Measurements from ENCODE around the gene OPA3. TPM values are rescaled to one million over a fixed set of nuclear protein-coding genes. Genes with fewer than 3 reads are reported as not detected.
"Not testable (repeated sequence)": the region's sequence is repeated elsewhere in the genome, so short reads cannot be mapped to it uniquely, and the experiment has no call there.

OPA3 gene
- total and polyA plus RNA-seq, 5 experiments from 2014 or later: 7.5 to 25.3 (median 10.6) TPM

DNA sequence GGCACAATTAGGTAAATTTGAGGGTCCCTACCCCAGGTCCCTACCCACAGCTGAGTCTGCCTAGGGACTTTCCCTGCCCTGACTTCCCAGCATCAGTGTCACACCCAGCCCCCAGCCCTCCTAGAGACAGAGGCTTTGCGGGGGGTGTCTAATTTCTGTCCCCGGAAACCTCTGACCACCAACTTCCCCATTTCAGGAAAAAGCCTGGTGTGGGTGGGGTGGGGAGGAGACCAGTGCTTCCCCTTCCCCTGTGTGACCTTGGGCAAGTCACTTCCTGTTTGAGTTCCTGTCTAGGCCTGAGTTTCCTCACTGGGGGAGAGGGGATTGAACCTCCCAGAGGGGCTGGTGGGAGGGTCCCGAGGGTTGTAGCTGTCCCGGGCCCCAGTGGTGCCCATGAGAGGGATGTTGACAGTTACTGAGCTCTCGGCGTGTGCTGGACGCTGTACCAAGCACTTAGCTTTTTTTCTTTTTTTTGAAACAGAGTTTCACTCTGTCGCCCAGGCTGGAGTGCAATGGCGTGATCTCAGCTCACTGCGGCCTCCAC lies 69.4 kb downstream of the OPA3 start:
- Mint-ChIP-seq H3K4me3 (peak overlapping the region in 8 of 10 donors; percentile 36 to 70 (median 59)), H3K9me3 (no peaks in the 10 kb centered on the region), H3K27me3 (no peaks in the 10 kb centered on the region), H3K27ac (peak overlapping the region; percentile 72 to 97 (median 88)), H3K4me1 (peaks cover 14 to 64% (median 60%) of the 10 kb centered on the region in 4 donors), H3K36me3 (peaks cover 0 to 52% (median 0%) of the 10 kb centered on the region in 3 donors)
- peak; percentile 46 to 57 for ATAC-seq
- POLR2A ChIA-PET: interaction anchor here (1.0 to 2.0 kb wide), 2 partner anchors 101 to 128 kb away, joined by 5 to 7 read pairs; no protein-coding TSS in a partner anchor
- peak in 1 of 10 donors; percentile 38 for DNase-seq

DNA sequence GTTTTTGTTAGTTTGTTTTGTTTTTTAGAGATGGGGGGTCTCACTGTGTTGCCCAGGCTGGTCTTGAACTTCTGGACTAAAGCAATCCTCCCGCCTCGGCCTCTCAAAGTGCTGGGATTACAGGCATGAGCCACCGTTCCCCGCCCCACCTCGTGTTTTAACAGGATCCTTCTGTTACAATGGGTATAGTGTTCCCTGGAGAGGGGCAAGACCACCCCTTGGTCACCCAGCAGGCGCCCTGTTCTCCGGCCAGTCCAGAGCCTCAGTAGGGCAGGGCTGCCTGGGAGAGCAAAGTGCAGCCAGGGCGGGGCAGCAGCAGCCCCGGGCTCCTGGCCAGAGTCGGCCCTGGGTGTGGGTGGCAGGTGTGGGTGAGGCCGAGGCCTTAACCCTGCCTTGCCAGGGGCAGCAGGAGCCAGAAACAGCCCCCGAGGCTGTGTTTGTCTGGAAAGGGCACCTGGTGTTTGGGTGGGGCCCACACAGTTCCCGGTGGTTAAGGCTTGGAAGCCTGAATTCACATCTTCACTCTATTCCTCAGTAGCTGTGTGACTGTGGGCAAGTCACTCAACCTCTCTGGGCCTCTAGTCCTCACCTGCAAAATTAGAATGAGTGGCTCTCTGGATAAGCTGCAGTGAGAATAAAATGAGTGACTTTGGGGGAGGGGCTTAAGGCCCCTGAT lies 70.1 kb downstream of the OPA3 start:
- H3K36me3 Mint-ChIP-seq: peaks cover 0 to 47% (median 0%) of the 10 kb centered on the region in 3 donors
- no peak for DNase-seq

DNA sequence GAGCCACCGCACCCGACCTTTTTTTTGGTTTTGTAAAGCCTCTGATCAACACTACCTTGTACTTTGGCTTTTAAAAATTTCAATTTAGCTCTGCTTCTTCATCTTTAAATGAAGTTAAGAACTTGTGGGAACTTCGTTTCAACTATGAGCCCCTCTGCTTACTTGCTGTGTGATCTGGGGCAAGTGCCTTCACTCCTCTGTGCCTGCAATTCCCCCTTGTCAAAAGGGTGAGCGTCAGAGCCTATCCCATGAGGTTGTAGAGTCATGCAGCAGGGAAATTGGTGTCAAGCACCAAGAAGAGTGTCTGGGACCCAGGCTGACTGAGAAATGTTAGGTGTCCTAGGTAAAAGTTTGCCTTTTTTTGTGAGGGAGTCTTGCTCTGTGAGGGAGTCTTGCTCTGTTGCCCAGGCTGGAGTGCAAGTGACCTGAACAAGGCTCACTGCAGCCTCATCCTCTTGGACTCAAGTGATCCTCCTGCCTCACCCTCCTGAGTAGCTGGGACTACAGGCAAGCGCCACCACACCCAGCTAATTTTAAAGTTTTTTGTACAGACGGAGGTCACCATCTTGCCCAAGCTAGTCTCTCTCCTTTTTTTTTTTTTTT lies 71.6 kb downstream of the OPA3 start:
- peaks cover 0 to 31% (median 0%) of the 10 kb centered on the region in 3 donors for H3K36me3 Mint-ChIP-seq
- H3K4me3 Mint-ChIP-seq: peak overlapping the region in 6 of 10 donors; percentile 1 to 86 (median 36)
- ATAC-seq: no peak
- DNase-seq: no peak
- POLR2A ChIA-PET: no interaction called here
- H3K27me3 Mint-ChIP-seq: no peaks in the 10 kb centered on the region
- no peaks in the 10 kb centered on the region for H3K9me3 Mint-ChIP-seq
- peaks cover 21 to 74% (median 73%) of the 10 kb centered on the region in 4 donors for H3K4me1 Mint-ChIP-seq
- peak overlapping the region; percentile 19 to 97 (median 86) for H3K27ac Mint-ChIP-seq

More for the DNA sequence above, 70.1 kb downstream of the OPA3 start:
- Mint-ChIP-seq H3K9me3 (no peaks in the 10 kb centered on the region), H3K4me1 (peaks cover 17 to 71% (median 66%) of the 10 kb centered on the region in 4 donors), H3K27ac (peak overlapping the region; percentile 85 to 97 (median 88)), H3K27me3 (no peaks in the 10 kb centered on the region), H3K4me3 (peak overlapping the region in 8 of 10 donors; percentile 36 to 86 (median 67))
- POLR2A ChIA-PET: interaction anchor here (2.0 kb wide), 1 partner anchor 128 kb away, joined by 7 read pairs; no protein-coding TSS in a partner anchor
- no peak for ATAC-seq

DNA sequence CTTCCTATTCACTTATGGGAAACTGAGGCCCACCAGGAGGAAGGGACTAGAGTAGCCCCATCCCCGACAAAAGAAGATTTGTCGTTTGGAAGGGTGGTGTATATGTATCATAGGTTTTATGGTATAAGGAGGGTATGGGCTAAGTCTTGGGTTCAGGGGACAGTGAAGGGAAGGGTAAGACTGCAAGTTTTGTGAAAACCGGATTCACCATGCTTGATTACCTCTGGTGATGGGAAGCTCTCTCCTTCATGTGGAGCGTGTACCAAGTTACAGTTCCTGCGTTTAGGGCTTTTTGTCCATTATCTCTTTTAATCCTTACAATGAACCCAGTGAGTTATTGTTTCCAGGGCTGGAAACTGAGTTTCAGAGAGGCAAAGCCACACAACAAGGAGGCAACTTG lies 73.5 kb downstream of the OPA3 start:
- Mint-ChIP-seq H3K27me3 (no peaks in the 10 kb centered on the region), H3K9me3 (no peaks in the 10 kb centered on the region), H3K36me3 (peaks cover 0 to 17% (median 0%) of the 10 kb centered on the region in 3 donors), H3K4me1 (peaks cover 21 to 71% (median 69%) of the 10 kb centered on the region in 4 donors), H3K27ac (peak overlapping the region; percentile 39 to 96 (median 86)), H3K4me3 (peak overlapping the region in 9 of 10 donors; percentile 22 to 97 (median 62))
- ATAC-seq: no peak
- DNase-seq: no peak
- POLR2A ChIA-PET: interaction anchor here (0.6 to 0.7 kb wide), 2 partner anchors 8 to 273 kb away, joined by 3 to 4 read pairs; no protein-coding TSS in a partner anchor

DNA sequence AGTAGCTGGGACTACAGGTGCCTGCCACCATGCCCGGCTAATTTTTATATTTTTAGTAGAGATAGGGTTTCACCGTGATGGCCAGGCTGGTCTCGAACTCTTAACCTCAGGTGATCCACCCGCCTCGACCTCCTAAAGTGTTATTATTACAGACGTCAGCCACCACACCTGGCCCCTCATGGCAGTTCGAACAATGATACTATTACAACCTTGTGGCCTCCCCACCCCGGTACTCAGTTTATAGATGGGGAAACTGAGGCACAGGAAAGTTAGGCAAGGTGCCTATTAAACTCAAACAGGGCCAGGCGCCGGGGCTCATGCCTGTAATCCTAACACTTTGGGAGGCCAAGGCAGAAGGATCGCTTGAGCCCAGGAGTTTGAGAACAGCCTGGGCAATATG lies 74.2 kb downstream of the OPA3 start:
- not testable (repeated sequence) for H3K27me3 Mint-ChIP-seq, DNase-seq, H3K9me3 Mint-ChIP-seq, ATAC-seq
- Mint-ChIP-seq H3K36me3 (peaks cover 0 to 15% (median 0%) of the 10 kb centered on the region in 3 donors), H3K4me3 (peak overlapping the region; percentile 29 to 98 (median 94)), H3K27ac (peak overlapping the region; percentile 29 to 96 (median 81)), H3K4me1 (peaks cover 20 to 70% (median 66%) of the 10 kb centered on the region in 4 donors)
- POLR2A ChIA-PET: interaction anchor here (1.3 to 1.4 kb wide), 2 partner anchors 12 to 14 kb away, joined by 4 to 5 read pairs; partner anchors contain the start of gene PPM1N

DNA sequence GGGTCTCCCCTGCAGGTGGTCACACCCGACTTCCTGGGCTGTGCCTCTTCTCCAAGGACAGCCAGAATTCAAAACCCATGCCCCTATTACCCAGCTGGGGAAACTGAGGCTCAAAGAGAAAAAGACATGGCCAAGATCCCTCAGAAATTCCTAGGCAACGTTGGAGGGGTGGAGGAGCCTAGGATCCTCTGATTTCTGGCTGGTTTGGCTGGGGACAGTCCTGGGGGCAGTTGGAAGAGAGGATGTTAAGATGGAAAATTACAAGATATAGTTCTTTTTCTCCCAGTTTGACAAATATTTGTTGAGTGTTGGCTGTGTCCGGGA lies 74.9 kb downstream of the OPA3 start:
- Mint-ChIP-seq H3K36me3 (peaks cover 0 to 15% (median 0%) of the 10 kb centered on the region in 3 donors), H3K27ac (peak overlapping the region; percentile 43 to 96 (median 87)), H3K4me3 (peak overlapping the region; percentile 29 to 98 (median 94)), H3K9me3 (no peaks in the 10 kb centered on the region), H3K27me3 (no peaks in the 10 kb centered on the region), H3K4me1 (peaks cover 20 to 69% (median 61%) of the 10 kb centered on the region in 4 donors)
- ATAC-seq (no peak), DNase-seq (no peak)
- POLR2A ChIA-PET: interaction anchor here (1.3 to 1.4 kb wide), 2 partner anchors 11 to 14 kb away, joined by 4 to 5 read pairs; partner anchors contain the start of gene PPM1N

DNA sequence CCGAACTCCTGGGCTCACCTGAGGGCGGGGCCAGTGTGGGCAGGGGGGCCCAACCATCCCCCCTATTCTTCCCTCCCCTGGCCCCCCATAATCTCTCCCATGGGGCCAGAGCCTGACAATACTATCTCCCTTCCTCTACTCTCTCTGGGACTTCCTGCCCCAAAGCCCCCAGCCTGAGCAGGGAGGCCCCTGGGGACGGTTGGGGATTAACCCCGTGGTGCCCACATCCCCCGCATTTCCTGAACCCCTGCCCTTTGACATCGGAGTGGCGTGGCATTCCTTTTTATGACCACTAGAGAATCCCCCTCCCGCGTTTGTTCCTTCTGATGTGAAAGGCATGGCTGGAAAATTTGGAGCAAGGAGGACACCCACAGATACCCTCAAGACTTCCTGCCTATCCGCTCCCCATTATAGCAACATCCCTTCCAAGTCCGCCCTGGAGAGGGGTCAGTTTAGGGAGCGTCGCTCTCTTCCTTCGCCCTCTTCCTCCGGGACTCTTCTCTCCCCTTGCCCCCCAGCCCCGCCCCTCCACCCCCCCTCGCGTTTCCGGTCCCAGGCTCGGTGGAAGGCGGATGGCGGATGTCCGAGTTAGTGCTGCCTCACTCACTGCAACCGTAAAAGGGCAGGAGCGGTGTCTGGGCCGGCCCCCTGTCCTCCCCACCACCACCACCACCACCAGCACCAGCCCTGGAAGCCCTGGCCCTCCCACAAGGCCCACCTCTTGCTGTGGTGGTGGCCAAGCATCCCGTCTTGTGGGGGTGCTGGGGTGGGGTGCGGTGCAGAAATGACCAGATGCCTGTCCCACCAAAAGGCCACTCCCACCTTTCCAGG lies 75.5 kb downstream of the OPA3 start:
- Mint-ChIP-seq H3K27me3 (no peaks in the 10 kb centered on the region), H3K27ac (peak overlapping the region; percentile 88 to 96 (median 94)), H3K4me3 (peak overlapping the region; percentile 91 to 98 (median 96)), H3K4me1 (peaks cover 20 to 67% (median 57%) of the 10 kb centered on the region in 4 donors), H3K9me3 (no peaks in the 10 kb centered on the region), H3K36me3 (peaks cover 0 to 16% (median 0%) of the 10 kb centered on the region in 3 donors)
- DNase-seq (peak in 1 of 10 donors; percentile 24), ATAC-seq (no peak)
- POLR2A ChIA-PET: interaction anchor here (1.0 to 2.4 kb wide), 7 partner anchors 10 to 133 kb away, joined by 4 to 13 read pairs (median 6); partner anchors contain the start of genes OPA3 and PPM1N

DNA sequence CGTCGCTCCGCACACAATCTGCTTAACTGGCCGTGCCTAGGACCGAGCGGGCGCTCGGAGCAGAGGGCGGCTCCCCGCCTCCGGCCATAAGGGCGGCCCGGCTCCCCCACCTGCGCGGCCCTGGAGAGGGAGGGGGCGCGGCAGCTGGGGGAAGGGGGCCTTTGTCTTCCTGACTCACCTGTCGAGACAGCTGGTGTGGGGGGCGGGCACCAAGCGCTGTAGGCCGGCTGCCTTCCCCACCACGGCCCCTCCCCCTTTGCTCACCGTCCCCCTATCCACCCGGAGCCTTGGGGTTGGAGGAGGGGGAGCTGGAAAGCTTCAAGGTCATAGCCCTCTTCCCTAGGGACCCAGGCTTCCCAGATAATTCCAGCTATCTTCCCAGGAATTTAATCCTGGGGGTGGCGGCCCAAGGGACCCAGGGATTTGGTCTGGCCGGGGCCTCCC lies 76.2 kb downstream of the OPA3 start:
- no peaks in the 10 kb centered on the region for H3K27me3 Mint-ChIP-seq
- no peaks in the 10 kb centered on the region for H3K9me3 Mint-ChIP-seq
- ATAC-seq (no peak), DNase-seq (peak in 4 of 10 donors; percentile 31 to 48 (median 35))
- H3K36me3 Mint-ChIP-seq: peaks cover 0 to 16% (median 0%) of the 10 kb centered on the region in 3 donors
- H3K4me3 Mint-ChIP-seq: peak overlapping the region; percentile 91 to 98 (median 96)
- H3K27ac Mint-ChIP-seq: peak overlapping the region in 9 of 10 donors; percentile 73 to 96 (median 94)
- peaks cover 16 to 64% (median 52%) of the 10 kb centered on the region in 4 donors for H3K4me1 Mint-ChIP-seq
- POLR2A ChIA-PET: interaction anchor here (0.8 to 2.4 kb wide), 8 partner anchors 9 to 133 kb away, joined by 3 to 13 read pairs (median 6); partner anchors contain the start of genes OPA3 and PPM1N

DNA sequence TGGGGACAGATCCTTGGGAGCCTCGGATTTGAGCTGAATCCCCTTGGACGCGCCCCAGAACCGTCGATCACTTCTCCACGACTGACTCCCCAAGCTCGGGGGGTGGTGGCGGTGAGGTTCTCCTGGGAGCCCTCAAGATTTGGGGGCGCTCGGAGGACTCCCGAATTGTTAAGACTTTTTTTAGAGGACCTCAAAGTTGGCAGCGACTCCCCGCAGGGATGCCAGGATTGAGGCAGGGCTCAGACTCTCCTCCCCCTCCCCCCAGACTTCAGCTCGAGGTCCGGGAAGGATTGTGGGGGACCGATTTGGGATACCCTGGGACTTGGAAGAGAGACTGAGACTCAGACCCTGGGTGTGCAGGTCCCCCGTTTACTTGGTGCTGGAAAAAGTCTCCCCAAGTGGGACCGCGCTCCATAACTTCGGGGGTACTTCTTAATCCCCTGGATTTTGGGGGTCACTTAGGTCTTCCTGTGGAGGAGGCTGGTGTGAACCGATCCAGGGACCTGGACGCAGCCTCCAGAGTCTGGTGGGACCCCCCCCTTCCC lies 76.7 kb downstream of the OPA3 start:
- H3K27ac Mint-ChIP-seq: peak overlapping the region; percentile 60 to 96 (median 84)
- peaks cover 0 to 13% (median 0%) of the 10 kb centered on the region in 3 donors for H3K36me3 Mint-ChIP-seq
- no peaks in the 10 kb centered on the region for H3K9me3 Mint-ChIP-seq
- DNase-seq (no peak), ATAC-seq (no peak)
- H3K27me3 Mint-ChIP-seq: no peaks in the 10 kb centered on the region
- peak overlapping the region; percentile 91 to 98 (median 96) for H3K4me3 Mint-ChIP-seq
- peaks cover 14 to 61% (median 47%) of the 10 kb centered on the region in 4 donors for H3K4me1 Mint-ChIP-seq
- POLR2A ChIA-PET: interaction anchor here (0.6 to 2.4 kb wide), 9 partner anchors 9 to 145 kb away, joined by 3 to 13 read pairs (median 5); partner anchors contain the start of genes OPA3 and PPM1N

DNA sequence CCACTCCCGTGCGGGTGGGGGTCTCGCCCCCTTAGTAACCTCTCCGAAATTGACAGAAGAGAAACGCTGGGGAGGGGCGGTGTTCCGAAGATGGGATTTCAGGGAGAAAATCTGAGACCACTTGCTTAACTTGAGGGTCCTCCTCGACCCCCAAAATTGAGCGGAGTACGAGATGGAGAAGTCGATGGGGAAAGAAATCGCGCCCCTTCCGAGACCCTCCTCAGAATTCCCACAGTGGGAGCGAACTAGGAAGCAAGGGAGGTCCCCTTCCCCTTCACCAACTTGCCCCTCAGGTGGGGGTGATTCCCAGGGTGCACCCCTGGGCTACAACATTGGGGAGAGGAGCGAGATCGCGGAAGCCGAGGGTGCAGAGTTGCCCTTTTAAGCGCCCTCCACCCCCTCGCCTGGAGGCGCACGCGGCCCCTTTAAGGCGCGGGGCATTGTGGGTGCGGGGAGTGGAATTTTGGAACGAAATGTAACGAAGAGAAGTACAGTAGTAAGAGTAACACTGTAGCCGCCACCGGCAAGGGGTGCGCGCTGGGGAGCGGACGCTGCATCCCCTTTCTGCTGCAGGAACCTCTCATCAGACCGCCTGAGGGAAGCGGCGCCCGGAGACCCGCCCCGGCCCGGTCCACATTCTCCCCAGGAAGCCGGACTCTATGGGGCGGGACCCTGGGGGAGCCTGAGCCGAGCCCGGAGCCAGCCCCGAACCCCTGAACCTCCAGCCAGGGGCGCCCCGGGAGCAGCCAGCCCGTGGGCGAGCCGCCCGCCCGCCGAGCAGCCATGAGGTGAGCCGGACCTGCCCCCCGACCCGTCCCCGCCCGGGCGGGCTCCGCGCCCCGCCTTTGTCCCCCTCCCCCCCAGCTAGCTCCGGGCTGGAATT lies 77.4 kb downstream of the OPA3 start, which contains the start of gene VASP:
TSS of gene VASP (plus strand) at position 491 of the 883 bp plus-strand sequence. CDS start at position 784, 293 bp downstream.
- Mint-ChIP-seq H3K4me1 (peaks cover 12 to 61% (median 42%) of the 10 kb centered on the region in 4 donors), H3K9me3 (no peaks in the 10 kb centered on the region), H3K27me3 (no peaks in the 10 kb centered on the region), H3K4me3 (peak within 1 kb of the TSS; percentile 91 to 98 (median 96)), H3K36me3 (peaks cover 0 to 11% (median 0%) of the 10 kb centered on the region in 3 donors), H3K27ac (peak within 1 kb of the TSS; percentile 91 to 99 (median 96))
- DNase-seq: peak; percentile 84 to 95 (median 92)
- peak; percentile 69 to 72 for ATAC-seq
- POLR2A ChIA-PET: interaction anchor here (0.6 to 2.4 kb wide), 7 partner anchors 8 to 146 kb away, joined by 3 to 13 read pairs (median 5); partner anchors contain the start of gene PPM1N

All from naive thymus-derived CD8-positive, alpha-beta T cell (primary cell).